Measurements from ENCODE around the gene SPATC1L. TPM values are rescaled to one million over a fixed set of nuclear protein-coding genes. Genes with fewer than 3 reads are reported as not detected.

The SPATC1L gene
- total RNA-seq, 2 donors from 2014 or later = 29.5 to 31.9 TPM

DNA sequence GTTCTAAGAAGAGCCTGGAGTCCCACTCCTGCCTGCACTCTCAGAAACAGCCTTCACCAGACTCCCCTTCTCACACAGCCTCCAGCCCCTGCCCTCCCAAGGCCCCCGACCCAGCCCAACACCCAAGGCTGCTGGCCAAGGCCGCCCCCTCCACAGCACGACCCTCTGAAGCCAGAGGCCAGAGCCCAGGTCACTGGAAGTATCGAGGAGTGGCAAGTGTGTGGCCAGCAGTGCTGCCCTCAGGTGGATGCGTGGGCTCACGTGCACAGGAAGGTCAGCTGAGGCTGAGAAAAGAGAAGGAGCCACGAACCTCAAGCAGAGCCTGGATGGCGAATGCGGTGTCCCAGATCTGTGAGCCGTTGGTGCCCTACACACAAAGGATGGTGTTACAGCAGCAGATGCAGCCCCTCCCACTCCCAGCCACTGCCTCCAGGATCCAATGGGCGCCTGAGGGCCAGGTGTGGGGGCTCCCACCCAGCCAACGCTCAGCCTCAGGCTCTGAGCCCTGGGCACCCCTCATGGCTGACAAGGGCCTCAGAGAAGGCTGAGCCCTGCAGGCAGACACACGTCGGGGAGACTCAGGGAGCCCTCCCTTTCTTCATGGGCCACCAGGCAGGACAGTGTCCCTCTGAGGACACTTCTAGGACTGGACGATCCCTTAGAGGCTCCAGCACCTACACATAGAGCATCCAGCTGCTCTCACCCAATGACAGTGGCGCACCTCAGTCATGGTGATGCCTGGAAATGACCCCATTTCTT lies 26.3 kb upstream of the SPATC1L start:
- no peaks in the 10 kb centered on the region for H3K9me3 ChIP-seq (ENCODE audit: control insufficient read depth, low read length)
- 89 to 92% methylated on average over 12 to 16 of the region's 16 CpGs for WGBS, 2 experiments (ENCODE audit: insufficient coverage in 1 of 2, insufficient read length in 1 of 2)
- H3K4me1 ChIP-seq (ENCODE audit: control insufficient read depth, insufficient read depth, low read length) = no peaks in the 10 kb centered on the region
- peaks cover 20% of the 10 kb centered on the region for H3K36me3 ChIP-seq (ENCODE audit: control insufficient read depth, insufficient read depth, low read length)
- Mint-ChIP-seq H3K4me1 (no peaks in the 10 kb centered on the region), H3K27me3 (ENCODE audit: insufficient read depth) (no peaks in the 10 kb centered on the region), H3K9me3 (no peaks in the 10 kb centered on the region), H3K4me3 (no peak overlapping the region), H3K36me3 (ENCODE audit: low read depth) (peaks cover 29% of the 10 kb centered on the region), H3K27ac (no peak overlapping the region)
- H3K9ac ChIP-seq (ENCODE audit: extremely low read depth, low read length, poor library complexity, severe bottlenecking) = no peak overlapping the region
- no peak overlapping the region for H3K4me3 ChIP-seq (ENCODE audit: low read length)
- H3K27ac ChIP-seq (ENCODE audit: low read depth, low read length) = no peak overlapping the region
- peak; percentile 53 for TF ChIP-seq CTCF (conservative IDR thresholded peaks at IDR 0.05)
- no peaks in the 10 kb centered on the region for H3K27me3 ChIP-seq (ENCODE audit: control insufficient read depth, insufficient read depth, low read length, poor library complexity, severe bottlenecking)
- no peak for DNase-seq

DNA sequence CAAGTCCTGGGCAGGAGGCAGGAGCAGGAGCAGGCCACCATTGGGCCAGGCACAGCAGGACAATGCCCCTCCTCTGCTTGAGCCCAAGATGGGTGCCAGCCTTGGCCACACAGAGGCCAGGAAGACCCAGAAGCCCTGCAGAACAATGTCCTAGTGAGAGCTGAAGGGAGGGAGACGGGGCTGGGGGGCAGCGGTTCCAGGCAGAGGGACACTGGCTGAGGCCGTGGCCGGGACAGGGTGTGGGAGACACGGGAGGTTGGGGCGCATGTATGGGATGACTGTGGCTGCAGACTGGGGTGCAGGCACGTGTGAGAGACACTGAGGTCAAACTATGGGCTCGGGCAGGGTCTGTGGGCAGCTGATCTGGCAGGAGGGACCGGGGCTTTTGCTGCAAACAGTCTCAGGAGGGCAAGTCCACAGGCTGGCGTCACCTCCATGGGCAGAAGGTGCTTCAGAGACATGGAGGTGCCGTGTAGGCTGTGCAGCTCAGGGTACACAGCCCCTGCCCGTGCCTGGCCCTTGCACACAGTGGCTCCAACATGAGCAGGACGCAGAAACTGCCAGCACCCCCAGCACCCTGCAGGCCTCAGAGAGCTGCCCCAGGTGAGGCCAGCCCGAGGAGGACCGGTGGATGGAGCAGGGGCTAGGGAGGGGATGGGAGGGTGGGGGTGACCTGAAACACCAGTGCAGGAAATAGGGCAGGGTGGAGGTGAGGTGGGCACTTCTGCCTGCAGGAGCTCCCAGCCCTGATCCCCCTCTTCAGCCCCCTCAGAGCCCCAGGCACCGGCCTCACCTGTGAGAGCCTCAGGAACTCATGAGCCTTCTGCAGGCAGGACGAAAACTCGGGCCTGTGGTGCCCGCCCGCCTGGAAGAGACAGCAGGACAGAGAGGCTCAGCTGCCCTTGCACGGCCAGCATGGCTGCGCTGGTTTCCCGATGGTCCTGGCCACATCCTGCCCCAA lies 24.8 kb upstream of the SPATC1L start:
- TF ChIP-seq CTCF (conservative IDR thresholded peaks at IDR 0.05) = no peak
- no peaks in the 10 kb centered on the region for H3K9me3 Mint-ChIP-seq
- Histone ChIP-seq H3K4me1 (ENCODE audit: control insufficient read depth, insufficient read depth, low read length) (no peaks in the 10 kb centered on the region), H3K27me3 (ENCODE audit: control insufficient read depth, insufficient read depth, low read length, poor library complexity, severe bottlenecking) (no peaks in the 10 kb centered on the region), H3K27ac (ENCODE audit: low read depth, low read length) (no peak overlapping the region), H3K4me3 (ENCODE audit: low read length) (no peak overlapping the region), H3K36me3 (ENCODE audit: control insufficient read depth, insufficient read depth, low read length) (peaks cover 34% of the 10 kb centered on the region), H3K9me3 (ENCODE audit: control insufficient read depth, low read length) (no peaks in the 10 kb centered on the region), H3K9ac (ENCODE audit: extremely low read depth, low read length, poor library complexity, severe bottlenecking) (no peak overlapping the region)
- H3K4me1 Mint-ChIP-seq = no peaks in the 10 kb centered on the region
- DNase-seq = no peak
- H3K36me3 Mint-ChIP-seq (ENCODE audit: low read depth) = peaks cover 39% of the 10 kb centered on the region
- no peaks in the 10 kb centered on the region for H3K27me3 Mint-ChIP-seq (ENCODE audit: insufficient read depth)
- no peak overlapping the region for H3K4me3 Mint-ChIP-seq
- no peak overlapping the region for H3K27ac Mint-ChIP-seq
- 92 to 97% methylated on average over 21 to 23 of the region's 23 CpGs for WGBS, 2 experiments (ENCODE audit: insufficient coverage in 1 of 2, insufficient read length in 1 of 2)

- no peaks in the 10 kb centered on the region for H3K27me3 ChIP-seq (ENCODE audit: control insufficient read depth, insufficient read depth, low read length, poor library complexity, severe bottlenecking)
- peaks cover 44% of the 10 kb centered on the region for H3K36me3 ChIP-seq (ENCODE audit: control insufficient read depth, insufficient read depth, low read length)
- no peak for TF ChIP-seq CTCF (conservative IDR thresholded peaks at IDR 0.05)
- Mint-ChIP-seq H3K4me3 (no peak overlapping the region), H3K4me1 (no peaks in the 10 kb centered on the region), H3K27me3 (ENCODE audit: insufficient read depth) (no peaks in the 10 kb centered on the region), H3K27ac (no peak overlapping the region), H3K36me3 (ENCODE audit: low read depth) (peaks cover 43% of the 10 kb centered on the region), H3K9me3 (no peaks in the 10 kb centered on the region)
- DNase-seq = no peak
- H3K9me3 ChIP-seq (ENCODE audit: control insufficient read depth, low read length) = no peaks in the 10 kb centered on the region
- H3K4me3 ChIP-seq (ENCODE audit: low read length) = no peak overlapping the region
- H3K27ac ChIP-seq (ENCODE audit: low read depth, low read length) = no peak overlapping the region
- 91 to 96% methylated on average over 24 to 27 of the region's 27 CpGs for WGBS, 2 experiments (ENCODE audit: insufficient coverage in 1 of 2, insufficient read length in 1 of 2)
- no peaks in the 10 kb centered on the region for H3K4me1 ChIP-seq (ENCODE audit: control insufficient read depth, insufficient read depth, low read length)
- no peak overlapping the region for H3K9ac ChIP-seq (ENCODE audit: extremely low read depth, low read length, poor library complexity, severe bottlenecking)
These were observed 23.8 kb upstream of the SPATC1L start for GRCh38 chr21:46207920-46208591.
